IPS-20b (cell line): ENCODE measurements around the gene KRTAP19-8.

ENCODE experiments used
- H3K27ac ChIP-seq: one replicate; pipeline ENCODE4 v1.5.1; 2013; ENCODE audit warnings: low read length
- H3K27me3 ChIP-seq: 2 replicates; pipeline ENCODE4 v1.6.1; 2013; ENCODE audit warnings: mild to moderate bottlenecking, low read length, inconsistent platforms; ENCODE audit not compliant: insufficient read depth
- H3K36me3 ChIP-seq: 2 replicates; pipeline ENCODE4 v1.6.1; 2013; ENCODE audit warnings: low read depth, mild to moderate bottlenecking, inconsistent platforms, low read length, moderate library complexity; ENCODE audit not compliant: insufficient read depth
- H3K4me1 ChIP-seq: 2 replicates; pipeline ENCODE4 v1.6.1; 2013; ENCODE audit warnings: mild to moderate bottlenecking, control low read depth, inconsistent platforms, low read length, moderate library complexity; ENCODE audit not compliant: insufficient read depth
- H3K4me3 ChIP-seq: 2 replicates; pipeline ENCODE4 v1.5.1; 2013; ENCODE audit warnings: mild to moderate bottlenecking, low read length, inconsistent platforms
- H3K9ac ChIP-seq: 2 replicates; pipeline ENCODE4 v1.6.1; 2013; ENCODE audit warnings: low read depth, mild to moderate bottlenecking, inconsistent platforms, low read length, moderate library complexity
- H3K9me3 ChIP-seq: 2 replicates; pipeline ENCODE4 v1.6.1; 2013; ENCODE audit warnings: mild to moderate bottlenecking, low read depth, low read length, inconsistent platforms; ENCODE audit not compliant: insufficient read depth

The KRTAP19-8 gene

DNA sequence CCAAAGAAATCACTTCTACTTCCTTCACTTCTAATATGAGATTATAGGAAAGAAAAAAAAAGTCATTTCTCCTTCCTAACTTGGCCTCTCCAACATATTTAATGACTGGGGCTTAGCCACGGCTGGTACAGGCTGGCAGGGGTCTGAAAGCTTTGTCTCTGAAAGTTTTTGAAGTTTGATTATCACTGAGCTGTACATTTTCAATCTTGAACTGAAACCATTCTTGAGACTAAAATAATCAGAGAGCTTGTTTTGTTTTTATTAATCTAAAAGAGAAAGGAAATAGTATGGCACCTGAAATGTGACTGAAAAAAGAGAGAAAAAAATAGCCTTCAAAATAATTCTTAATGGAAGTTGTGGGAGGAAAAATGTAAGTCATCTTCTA is 3.8 kb upstream of the KRTAP19-8 start:
- H3K36me3 ChIP-seq = no peaks in the 10 kb centered on the region
- no peaks in the 10 kb centered on the region for H3K27me3 ChIP-seq
- no peaks in the 10 kb centered on the region for H3K9me3 ChIP-seq
- H3K4me3 ChIP-seq = no peak overlapping the region
- H3K4me1 ChIP-seq = no peaks in the 10 kb centered on the region
- H3K27ac ChIP-seq = no peak overlapping the region
- no peak overlapping the region for H3K9ac ChIP-seq

DNA sequence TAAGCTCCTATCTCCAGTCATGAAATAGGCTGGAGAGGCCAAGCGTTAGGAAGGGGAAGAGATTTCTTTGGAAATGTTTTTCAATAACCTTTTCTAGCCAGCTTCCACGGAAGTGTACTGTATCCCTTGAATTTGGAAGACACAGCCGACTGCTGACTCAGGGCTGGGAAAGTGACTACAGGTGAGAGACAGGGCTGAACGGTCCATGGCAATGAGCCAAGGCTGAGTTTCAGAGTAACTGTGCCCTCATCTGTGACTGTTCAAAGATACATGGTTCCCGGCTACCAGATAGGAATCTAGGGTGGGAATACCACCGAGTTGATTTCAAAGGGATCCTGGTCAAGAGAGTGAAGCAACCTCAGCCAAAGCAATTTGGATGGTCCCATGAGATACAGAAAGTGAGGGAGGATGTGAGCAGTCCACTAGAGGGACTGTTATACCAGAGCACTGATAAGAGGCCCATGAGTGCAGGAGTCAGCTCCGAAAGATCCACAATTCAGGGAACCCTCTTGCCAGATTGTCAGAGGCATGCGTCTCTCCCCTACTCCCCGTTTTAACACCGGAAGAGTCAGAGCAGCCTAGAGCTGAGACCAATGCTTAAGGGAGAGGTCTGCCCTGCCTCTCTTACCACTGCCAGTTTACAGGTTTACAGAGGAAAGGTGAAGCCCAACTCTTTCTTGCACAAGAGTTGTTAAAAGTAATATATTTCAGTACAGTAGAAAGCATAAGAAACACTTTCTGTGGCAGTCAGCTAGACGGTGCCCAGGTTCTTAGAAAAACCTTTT is 3.2 kb upstream of the KRTAP19-8 start:
- H3K27me3 ChIP-seq = no peaks in the 10 kb centered on the region
- no peak overlapping the region for H3K27ac ChIP-seq
- H3K9me3 ChIP-seq = no peaks in the 10 kb centered on the region
- no peaks in the 10 kb centered on the region for H3K4me1 ChIP-seq
- no peak overlapping the region for H3K4me3 ChIP-seq
- H3K36me3 ChIP-seq = no peaks in the 10 kb centered on the region
- no peak overlapping the region for H3K9ac ChIP-seq

DNA sequence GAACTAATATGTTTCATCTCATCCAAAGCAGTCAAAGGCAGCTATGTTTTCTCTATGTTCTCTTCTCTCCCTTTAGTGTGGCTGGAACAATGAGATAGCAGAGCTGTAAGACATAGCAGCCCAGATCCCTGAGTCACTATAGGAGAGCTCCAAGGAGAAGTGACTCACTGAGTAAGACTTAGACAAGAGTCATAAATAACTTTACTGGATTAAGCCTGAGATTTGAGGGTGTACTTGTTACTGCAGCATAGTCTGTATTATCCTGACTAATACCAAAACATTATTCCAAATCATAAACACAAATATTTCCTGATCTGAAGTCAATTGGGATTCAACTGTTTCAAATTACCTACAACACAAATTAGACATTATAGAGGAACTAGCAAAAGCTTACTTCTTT is 3.9 kb downstream of the KRTAP19-8 start:
- Histone ChIP-seq H3K9ac (no peak overlapping the region), H3K36me3 (no peaks in the 10 kb centered on the region), H3K9me3 (no peaks in the 10 kb centered on the region), H3K27ac (no peak overlapping the region), H3K4me3 (no peak overlapping the region), H3K27me3 (no peaks in the 10 kb centered on the region), H3K4me1 (no peaks in the 10 kb centered on the region)

DNA sequence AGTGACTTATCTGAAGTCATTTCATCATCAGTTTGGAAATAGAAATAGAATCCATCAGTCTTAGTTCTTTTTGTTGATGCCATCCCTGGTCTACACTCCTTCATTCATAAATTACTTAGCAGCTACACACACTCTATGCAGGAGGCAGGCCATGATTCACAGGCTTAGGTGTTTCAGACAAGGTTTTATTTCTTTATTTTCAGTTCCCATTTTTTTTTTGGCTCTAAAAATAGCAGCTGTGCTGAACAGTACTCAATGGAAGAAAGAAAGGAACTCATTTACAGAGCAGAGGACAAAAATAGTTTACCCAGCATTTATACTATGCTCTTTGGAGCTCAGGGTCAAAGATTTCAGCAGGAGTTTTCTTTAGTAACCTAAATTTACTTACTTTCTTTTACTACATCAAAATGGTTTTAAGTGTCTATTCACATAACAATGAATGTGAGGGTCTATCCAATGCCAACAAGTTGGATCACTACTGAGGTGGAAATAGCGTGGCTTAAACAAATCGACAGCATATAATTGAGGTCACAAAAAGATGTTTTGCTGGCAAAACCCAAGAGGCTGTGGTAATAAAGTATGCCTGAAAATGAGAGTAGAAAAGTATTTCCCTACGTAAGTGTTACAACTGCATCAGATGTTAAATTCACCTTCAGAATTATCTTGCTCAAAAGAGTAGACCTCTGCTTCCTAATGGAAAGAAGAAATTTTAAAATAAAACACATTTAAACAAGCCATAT is 7.7 kb downstream of the KRTAP19-8 start:
- no peaks in the 10 kb centered on the region for H3K36me3 ChIP-seq
- no peaks in the 10 kb centered on the region for H3K9me3 ChIP-seq
- H3K27me3 ChIP-seq = no peaks in the 10 kb centered on the region
- no peaks in the 10 kb centered on the region for H3K4me1 ChIP-seq
- no peak overlapping the region for H3K27ac ChIP-seq
- H3K4me3 ChIP-seq = no peak overlapping the region
- H3K9ac ChIP-seq = no peak overlapping the region

DNA sequence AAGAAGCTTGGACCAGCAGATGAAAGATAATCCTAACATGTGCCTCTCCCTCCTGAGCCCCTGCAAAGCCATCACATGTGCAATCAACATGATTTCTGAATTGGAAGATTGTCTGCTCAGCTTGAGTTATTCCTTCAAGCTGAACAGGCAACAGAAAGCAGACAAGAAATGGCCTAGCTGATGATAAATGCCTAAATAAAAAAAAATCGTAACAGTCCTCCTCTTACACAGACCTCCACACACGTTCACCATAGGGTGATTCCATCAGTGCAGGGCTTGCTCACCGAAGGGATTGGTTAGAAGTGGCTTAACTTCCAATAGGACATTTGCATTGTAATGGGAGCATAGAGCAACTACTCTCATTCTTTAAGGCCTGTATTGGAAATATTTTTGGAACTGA is 14.6 kb downstream of the KRTAP19-8 start:
- Histone ChIP-seq H3K27ac (no peak overlapping the region), H3K4me3 (no peak overlapping the region), H3K36me3 (no peaks in the 10 kb centered on the region), H3K27me3 (no peaks in the 10 kb centered on the region), H3K9ac (no peak overlapping the region), H3K9me3 (no peaks in the 10 kb centered on the region), H3K4me1 (no peaks in the 10 kb centered on the region)

DNA sequence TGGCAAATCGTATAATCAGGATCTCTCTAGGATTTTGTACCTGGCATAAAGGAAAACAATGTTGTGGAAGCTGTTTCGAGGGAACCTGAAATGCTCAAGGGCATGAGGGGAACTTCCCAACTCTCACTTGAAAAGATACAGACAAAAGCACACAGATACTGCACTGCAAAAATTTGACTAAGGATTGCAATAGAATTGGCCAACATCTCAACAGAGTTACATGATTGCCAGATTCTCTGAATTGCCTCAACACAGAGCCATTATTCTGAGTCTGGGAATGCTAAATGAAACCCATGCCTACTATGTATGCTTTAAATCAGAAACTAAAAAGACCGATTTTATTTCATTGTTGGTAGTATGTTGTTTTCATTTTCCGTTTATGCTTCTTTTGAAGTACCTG is 16.0 kb downstream of the KRTAP19-8 start:
- H3K27me3 ChIP-seq = no peaks in the 10 kb centered on the region
- no peak overlapping the region for H3K27ac ChIP-seq

DNA sequence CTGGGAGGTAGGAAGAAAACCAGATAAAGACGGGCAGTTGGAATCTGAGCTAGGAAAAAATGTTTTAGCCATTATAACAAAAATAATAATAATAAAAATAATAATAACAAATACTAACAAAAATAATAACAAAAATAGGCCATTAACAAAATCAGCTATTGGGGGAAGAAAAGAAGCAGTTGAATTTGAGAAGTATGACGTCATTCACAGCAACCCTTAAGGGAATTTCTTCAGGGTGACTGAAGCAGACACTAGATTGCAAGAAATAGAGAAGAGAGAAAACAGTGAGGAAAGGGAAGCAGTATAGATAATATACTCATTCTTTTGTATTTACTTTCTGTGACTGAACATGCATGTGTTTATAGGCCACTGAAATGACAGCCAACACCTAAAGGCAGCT is 20.0 kb downstream of the KRTAP19-8 start:
- Histone ChIP-seq H3K4me1 (no peaks in the 10 kb centered on the region), H3K9ac (no peak overlapping the region), H3K4me3 (no peak overlapping the region), H3K27me3 (no peaks in the 10 kb centered on the region), H3K27ac (no peak overlapping the region), H3K9me3 (no peaks in the 10 kb centered on the region), H3K36me3 (no peaks in the 10 kb centered on the region)

More for the DNA sequence above, 16.0 kb downstream of the KRTAP19-8 start:
- Histone ChIP-seq H3K9ac (no peak overlapping the region), H3K4me1 (no peaks in the 10 kb centered on the region), H3K36me3 (no peaks in the 10 kb centered on the region), H3K9me3 (no peaks in the 10 kb centered on the region), H3K4me3 (no peak overlapping the region)

DNA sequence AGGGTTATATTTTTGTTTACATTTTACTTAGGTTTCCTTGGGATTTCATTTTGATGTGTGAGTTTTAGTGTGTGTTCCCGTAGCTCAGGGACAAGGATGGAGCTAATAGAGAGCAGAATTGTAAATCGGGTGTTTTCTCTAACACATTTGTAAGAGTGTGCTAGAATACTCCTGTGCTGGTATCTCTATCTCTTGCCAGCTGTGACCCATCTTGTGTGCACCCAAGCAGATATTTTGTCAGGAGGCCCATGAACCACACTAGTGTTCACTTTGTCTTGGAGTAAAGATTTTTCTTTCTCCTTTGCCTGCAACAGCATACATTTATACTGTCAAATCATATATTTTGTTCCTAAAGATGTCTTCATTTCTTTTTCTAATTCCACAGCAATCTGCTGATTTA is 23.4 kb downstream of the KRTAP19-8 start:
- Histone ChIP-seq H3K9me3 (no peaks in the 10 kb centered on the region), H3K4me1 (no peaks in the 10 kb centered on the region), H3K36me3 (no peaks in the 10 kb centered on the region)

DNA sequence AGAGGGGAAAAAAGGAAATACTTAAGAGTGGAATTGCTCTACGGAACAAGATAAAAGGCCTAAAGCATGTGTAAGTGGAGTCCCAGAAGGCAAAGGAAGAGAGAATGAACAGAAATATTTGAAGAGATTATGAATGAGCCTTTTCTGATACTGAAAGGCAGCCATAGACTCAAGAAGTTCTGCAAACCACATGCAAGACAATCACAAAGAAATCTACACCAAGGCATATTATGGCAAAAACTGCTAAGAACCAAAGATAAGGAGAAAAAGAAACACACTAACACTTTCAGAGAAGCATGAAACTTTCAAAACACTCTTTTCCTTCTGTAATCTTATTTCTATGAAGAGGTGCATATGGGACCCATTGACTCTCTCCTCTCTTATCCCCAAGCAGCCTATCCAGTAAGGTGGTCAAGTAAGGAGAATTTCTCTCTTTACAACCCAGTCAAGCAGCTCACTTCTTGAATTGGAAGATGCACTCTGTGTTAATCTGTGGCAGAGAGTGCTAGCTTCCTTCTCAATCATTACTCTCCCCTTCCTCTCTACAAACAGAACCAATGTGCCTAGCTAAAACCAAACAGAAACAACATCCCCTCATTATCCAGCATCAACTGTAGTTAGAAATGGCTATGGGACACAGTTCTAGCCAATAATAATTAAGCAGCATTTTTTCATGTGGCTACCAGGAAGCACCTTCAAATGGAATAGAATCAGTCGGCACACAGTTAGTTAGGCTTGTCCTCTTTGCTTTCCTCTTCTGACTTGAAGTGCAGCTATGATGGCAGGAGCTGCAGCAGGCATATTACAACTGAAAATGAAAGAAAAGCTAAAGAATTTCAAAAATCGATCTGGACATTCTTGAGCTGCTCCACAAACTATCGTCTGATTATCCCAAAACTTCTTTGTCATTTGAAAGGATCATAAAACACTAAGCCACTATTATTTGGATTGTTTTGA is 25.9 kb downstream of the KRTAP19-8 start:
- Histone ChIP-seq H3K9me3 (no peaks in the 10 kb centered on the region), H3K27ac (no peak overlapping the region), H3K36me3 (no peaks in the 10 kb centered on the region), H3K4me1 (no peaks in the 10 kb centered on the region), H3K9ac (no peak overlapping the region), H3K4me3 (no peak overlapping the region), H3K27me3 (no peaks in the 10 kb centered on the region)

More for the DNA sequence above, 23.4 kb downstream of the KRTAP19-8 start:
- H3K27ac ChIP-seq = no peak overlapping the region
- no peak overlapping the region for H3K4me3 ChIP-seq
- H3K27me3 ChIP-seq = no peaks in the 10 kb centered on the region
- no peak overlapping the region for H3K9ac ChIP-seq

DNA sequence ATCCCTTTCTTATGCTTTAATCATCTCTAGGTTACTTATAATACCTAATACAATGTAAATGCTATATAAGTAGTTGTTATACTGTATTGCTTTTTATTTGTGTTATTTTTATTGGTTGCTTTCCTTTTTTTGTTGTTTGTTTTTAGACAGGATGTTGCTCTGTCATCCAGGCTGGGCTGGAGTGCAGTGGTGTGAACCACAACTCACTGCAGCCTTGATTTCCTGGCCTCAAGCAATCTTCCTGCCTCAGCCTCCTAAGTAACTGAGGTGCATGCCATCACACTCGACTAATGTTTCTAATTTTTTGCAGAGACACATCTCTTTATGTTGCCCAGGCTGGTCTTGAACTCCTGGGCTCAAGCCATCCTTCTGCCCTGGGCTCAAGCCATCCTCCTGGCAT is 26.9 kb downstream of the KRTAP19-8 start:
- H3K36me3 ChIP-seq = no peaks in the 10 kb centered on the region
- no peaks in the 10 kb centered on the region for H3K9me3 ChIP-seq
- H3K27ac ChIP-seq = no peak overlapping the region
- no peak overlapping the region for H3K4me3 ChIP-seq
- H3K27me3 ChIP-seq = no peaks in the 10 kb centered on the region
- no peak overlapping the region for H3K9ac ChIP-seq
- H3K4me1 ChIP-seq = no peaks in the 10 kb centered on the region

DNA sequence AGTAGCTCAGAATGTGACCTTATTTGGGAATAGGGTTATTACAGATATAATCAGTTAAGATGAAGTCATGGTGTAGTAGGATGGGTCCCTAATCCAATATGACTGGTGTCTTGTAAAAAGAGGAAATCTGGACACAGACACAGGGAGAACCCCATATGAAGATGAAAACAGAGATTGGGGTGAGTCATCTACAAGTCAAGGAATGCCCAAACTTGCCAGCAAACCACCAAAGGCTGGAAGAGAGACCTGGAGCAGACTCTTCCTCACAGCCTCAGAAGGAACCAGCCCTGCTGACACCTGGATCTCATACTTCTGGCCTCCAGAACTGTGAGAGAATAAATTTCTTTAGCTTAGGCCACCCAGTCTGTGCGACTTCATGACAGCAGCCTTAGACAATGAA is 29.9 kb downstream of the KRTAP19-8 start:
- no peaks in the 10 kb centered on the region for H3K9me3 ChIP-seq
- H3K4me3 ChIP-seq = no peak overlapping the region
- 0 out of 2 replicates have a peak, but pooled peaks cover 5% of the 10 kb centered on the region for H3K4me1 ChIP-seq
- no peak overlapping the region for H3K9ac ChIP-seq
- no peaks in the 10 kb centered on the region for H3K36me3 ChIP-seq
- no peak overlapping the region for H3K27ac ChIP-seq
- no peaks in the 10 kb centered on the region for H3K27me3 ChIP-seq
